GM12864 (cell line): ENCODE data around the gene RECK.

ENCODE experiments used
- DNase-seq: peaks from one replicate; pipeline ENCODE4 v3.0.0-alpha.2; 2011; ENCODE audit warnings: low read depth
- H3K4me3 ChIP-seq: 2 replicates; pipeline ENCODE4 v1.5.1; 2011; ENCODE audit warnings: mild to moderate bottlenecking, low read depth, low read length, control low read depth
- TF ChIP-seq, protein P1 (sequence below): IDR thresholded peaks from 2 replicates; pipeline ENCODE4 v1.5.1; 2011; ENCODE audit warnings: low read depth, mild to moderate bottlenecking, moderate library complexity, low read length, control low read depth, inconsistent platforms; ENCODE audit errors: missing control alignments

Gene RECK

DNA sequence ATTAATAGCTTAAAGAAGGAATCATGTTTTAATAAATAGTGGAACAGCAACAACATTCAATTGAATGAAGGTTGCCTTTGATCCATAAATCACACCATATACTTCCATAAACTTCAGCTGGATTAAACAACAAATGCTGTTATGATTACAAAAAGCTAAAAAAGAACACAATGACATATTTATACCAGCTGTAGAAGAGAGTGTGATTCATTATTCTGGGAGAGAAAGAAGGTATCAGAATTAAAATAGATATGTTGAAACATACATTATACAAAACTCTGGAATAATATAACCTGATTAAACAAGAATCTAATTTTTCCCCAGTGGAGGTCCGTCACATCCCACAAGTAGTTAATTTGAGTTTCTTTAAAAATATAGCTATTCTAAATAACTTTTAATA is 7.5 kb upstream of the RECK start:
- TF ChIP-seq, protein P1, sequence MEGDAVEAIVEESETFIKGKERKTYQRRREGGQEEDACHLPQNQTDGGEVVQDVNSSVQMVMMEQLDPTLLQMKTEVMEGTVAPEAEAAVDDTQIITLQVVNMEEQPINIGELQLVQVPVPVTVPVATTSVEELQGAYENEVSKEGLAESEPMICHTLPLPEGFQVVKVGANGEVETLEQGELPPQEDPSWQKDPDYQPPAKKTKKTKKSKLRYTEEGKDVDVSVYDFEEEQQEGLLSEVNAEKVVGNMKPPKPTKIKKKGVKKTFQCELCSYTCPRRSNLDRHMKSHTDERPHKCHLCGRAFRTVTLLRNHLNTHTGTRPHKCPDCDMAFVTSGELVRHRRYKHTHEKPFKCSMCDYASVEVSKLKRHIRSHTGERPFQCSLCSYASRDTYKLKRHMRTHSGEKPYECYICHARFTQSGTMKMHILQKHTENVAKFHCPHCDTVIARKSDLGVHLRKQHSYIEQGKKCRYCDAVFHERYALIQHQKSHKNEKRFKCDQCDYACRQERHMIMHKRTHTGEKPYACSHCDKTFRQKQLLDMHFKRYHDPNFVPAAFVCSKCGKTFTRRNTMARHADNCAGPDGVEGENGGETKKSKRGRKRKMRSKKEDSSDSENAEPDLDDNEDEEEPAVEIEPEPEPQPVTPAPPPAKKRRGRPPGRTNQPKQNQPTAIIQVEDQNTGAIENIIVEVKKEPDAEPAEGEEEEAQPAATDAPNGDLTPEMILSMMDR = no peak
- DNase-seq = no peak
- no peak overlapping the region for H3K4me3 ChIP-seq

- TF ChIP-seq, protein P1 = no peak
- DNase-seq = no peak
- no peak overlapping the region for H3K4me3 ChIP-seq
Observed at GRCh38 chr9:36029765-36030528, 6.8 kb upstream of the RECK start.

DNA sequence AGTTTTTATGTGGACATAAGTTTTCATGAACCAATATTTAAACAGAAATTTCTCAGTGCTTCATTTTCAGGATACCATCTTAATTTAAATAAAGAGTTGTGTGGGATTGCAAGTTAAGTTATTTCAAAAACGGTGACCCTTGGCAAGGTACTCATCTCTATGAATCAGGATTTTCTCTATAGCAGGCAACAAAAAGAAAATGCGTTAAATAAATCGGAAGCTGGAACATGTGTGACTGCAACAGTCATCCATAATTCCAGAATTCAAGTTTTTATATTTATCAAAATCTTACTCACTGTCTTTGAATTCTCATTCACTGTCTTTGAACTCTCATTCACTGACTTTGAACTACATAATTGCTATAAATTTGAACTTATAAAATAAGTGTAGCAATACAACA is 5.8 kb upstream of the RECK start:
- TF ChIP-seq, protein P1 = no peak
- no peak overlapping the region for H3K4me3 ChIP-seq
- no peak for DNase-seq

- H3K4me3 ChIP-seq = no peak overlapping the region
- TF ChIP-seq, protein P1 = no peak
Observed at GRCh38 chr9:36031774-36032555, 4.7 kb upstream of the RECK start.

DNA sequence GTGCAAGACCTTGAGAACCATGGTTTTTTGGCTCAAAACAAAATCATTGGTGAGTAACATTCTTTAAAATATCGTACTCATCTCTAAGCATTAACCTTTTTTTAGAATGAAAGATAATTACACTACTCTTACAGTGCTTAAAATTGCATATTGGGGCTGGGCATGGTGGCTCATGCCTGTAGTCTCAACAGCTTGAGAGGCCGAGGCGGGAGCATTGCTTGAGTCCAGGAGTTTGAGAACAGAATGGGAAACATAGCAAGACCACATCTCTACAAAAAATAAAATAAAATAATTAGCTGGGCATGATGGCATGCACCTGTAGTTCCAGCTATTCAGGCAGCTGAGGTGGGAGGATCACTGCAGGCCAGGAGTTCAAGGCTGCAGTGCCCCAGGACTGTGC is 2.9 kb upstream of the RECK start:
- TF ChIP-seq, protein P1 = no peak
- no peak overlapping the region for H3K4me3 ChIP-seq
- DNase-seq = no peak

More at GRCh38 chr9:36031774-36032555, 4.7 kb upstream of the RECK start:
- no peak for DNase-seq

DNA sequence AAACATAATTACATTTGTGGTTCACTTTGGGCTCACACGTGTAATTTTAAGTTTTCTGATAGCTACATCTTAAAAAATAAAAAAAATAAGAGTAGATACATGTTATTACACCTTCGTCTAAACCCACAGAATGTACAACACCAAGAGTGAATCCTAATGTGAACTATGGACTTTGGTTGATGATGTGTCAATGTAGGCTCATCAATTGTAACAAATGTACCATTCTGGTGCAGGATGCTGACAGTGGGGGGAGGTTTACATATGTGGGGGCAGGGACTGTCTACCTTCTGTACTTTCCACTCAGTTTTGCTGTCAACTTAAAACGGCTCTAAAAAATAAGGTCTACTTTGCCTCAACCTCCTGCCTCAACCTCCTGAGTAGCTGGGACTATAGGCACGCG is 2.5 kb upstream of the RECK start:
- TF ChIP-seq, protein P1 = no peak
- H3K4me3 ChIP-seq = no peak overlapping the region
- DNase-seq = no peak
